Erythroblast (primary cell): Measurements from ENCODE around the gene FER1L5.

Experiments used
- DNase-seq, 2 experiments: peaks; one replicate each; lab custom pipeline; 2025; lab: John Stamatoyannopoulos, UW
- GATA1 ChIP-seq: IDR thresholded peaks from 2 replicates; pipeline ENCODE4 v1.6.1; 2011; ENCODE audit warnings: low read depth, mild to moderate bottlenecking, control low read depth, low read length, moderate library complexity
- POLR2A ChIP-seq: IDR thresholded peaks from 2 replicates; pipeline ENCODE4 v1.6.1; 2011; ENCODE audit warnings: mild to moderate bottlenecking, low read length

Gene FER1L5

DNA sequence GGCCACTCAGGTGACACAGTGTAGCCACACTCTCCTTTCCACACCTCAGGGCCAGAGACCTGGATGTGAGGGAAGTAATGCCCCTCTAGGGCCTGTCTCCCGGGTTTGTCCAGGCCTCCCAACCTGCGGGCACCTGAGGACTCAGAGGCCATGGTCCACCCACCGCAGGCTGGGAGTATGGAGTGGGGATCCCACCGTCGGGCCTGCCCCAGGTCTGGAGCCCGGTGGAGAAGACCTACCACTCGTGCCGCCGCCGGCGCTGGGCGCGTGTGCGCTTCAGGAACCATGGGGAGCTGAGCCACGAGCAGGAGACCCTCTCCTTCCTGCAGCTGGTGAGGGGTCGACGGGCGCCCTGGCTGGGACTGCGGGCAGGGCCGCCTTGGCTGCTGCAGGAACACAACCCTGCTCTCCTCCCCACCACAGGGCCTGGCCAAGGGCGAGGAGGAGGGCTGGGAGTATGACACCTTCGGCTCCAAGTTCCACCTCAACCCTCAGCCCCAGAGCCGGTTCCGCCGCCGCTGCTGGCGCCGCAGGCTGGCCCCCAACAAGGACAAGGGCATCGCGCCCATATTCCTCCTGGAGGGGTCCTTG, 48.6 kb downstream of the FER1L5 start:
- no peak for DNase-seq
- TF ChIP-seq POLR2A (no peak), GATA1 (no peak)

DNA sequence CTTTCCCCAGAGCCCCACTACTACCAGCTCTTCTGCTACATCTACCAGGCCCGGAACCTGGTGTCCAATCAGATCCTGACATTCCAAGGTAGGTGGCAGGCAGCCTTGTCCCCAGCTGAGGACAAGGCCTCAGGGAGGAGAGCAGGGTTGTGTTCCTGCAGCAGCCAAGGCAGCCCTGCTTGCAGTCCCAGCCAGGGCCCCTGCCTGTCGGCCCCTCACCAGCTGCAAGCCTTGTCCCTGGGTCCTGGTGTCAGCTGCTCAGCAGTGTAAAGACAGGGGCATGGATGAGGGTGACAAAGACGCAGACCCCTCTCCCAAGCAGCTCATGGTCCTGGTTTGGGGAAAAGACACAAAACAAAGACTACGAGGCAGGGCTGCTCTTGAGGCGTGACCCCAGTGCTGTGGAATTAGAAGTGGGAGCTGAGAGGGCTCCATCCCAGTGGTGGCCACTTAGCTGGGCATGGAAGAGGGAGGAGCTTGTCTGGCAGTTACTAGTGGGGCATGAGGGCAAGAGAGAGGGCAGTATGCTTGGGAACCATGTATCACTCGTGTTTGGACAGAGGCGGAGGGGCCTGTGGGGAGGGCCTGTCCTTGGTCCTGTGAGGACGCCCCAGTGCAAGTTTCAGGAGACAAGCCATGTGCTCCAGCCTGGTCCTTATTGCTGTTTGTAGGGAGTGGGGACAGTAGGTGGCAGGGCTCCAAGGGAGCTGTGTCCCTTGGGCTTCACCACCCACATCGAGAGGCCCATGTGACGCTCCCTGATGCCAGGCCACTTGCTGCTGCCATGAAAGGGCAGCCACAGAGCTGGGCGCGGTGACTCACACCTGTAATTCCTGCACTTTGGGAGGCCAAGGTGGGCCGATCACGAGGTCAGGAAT, 49.8 kb downstream of the FER1L5 start:
- TF ChIP-seq GATA1 (no peak), POLR2A (no peak)

DNA sequence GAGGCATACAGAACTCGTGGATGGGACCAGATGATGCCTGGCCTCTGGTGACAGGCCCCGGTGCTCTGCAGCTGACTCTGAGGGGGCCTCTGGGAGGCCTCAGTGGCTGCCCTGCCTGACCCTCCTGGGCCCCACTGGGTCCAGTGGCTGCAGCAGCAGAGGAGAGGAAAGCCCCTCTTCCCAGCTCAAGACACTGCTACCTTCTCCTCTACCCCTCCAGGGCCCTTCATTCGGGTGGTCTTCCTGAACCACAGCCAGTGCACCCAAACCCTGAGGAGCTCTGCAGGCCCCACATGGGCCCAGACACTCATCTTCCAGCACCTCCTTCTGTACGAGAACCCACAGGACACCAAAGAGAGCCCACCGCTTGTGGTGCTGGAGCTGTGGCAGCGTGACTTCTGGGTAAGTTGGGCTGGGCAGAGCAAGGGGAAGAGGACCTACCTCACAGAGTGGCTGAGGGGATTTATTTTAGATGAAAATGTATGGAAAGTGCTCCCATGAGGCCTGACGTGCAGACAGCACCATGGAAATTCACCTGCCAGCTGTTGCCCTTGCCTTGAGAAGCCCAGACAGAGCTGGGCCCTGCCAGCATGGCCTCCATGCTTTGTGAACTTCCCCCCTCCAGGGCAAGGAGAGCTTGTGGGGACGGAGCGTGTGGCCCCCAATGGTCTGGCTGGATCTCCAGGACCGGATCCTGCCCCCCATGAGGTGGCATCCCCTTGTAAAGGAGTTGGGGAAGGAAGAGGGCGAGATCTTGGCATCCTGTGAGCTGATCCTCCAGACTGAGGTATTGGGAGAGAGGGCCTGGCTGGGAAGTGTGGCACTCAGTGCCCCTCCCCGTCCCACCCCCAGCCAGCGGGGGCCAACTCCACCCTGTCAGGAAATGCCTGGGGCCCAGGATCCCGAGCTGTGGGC, 51.0 kb downstream of the FER1L5 start:
- no peak for DNase-seq
- no peak for TF ChIP-seq POLR2A
- no peak for TF ChIP-seq GATA1

More for the DNA sequence above, 49.8 kb downstream of the FER1L5 start:
- no peak for DNase-seq

DNA sequence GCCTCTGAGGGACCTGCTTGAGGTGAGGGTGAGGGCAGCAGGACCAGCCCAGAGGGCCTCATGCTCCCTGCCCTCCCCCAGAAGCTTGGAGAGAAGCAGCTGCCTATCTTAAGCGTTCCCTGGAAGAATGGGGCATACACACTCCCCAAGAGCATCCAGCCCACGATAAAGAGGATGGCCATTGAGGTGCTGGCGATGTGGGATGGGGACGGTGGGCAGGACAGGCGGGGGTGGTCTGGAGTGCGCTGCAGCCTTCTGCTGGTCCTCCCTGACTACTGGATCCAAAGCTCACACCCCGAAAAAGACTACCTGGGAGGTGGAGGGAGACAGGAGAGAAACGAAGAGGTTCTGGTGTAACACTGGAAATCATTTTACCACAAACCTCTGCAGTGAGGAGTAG, 51.7 kb downstream of the FER1L5 start:
- DNase-seq: no peak
- TF ChIP-seq POLR2A (no peak), GATA1 (no peak)

DNA sequence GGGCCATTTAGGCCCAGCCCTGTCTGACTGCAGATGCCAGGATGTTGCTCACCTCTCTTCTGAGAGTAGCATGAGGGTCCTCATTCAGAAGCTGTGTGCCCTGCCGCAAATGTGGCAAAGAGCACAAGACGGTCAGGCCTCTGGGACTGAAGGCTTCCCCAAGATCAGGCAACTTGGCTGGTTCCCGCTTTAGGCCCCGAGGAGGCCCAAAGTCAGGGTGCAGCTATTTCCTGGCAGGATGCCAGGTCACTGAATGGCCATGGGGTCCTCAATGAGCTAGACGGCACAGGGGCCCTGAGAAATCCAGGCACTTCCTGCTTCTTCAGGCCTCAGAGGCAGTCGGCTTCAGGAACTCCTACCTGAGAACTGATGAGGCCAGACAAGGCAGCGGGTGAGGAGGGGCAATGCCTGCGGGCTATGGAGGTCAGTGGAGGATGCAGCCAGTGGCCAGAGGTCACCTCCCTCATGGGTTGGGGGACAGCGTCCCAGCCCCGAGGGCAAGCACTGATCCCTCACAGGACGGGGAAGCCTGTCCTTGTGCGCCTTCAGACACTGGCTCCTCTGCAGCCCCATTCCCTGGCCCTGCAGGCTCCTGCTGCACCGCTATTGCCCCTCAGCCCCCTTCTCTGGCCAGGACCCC, 52.4 kb downstream of the FER1L5 start:
- TF ChIP-seq GATA1: no peak
- TF ChIP-seq POLR2A: no peak
- DNase-seq: no peak

DNA sequence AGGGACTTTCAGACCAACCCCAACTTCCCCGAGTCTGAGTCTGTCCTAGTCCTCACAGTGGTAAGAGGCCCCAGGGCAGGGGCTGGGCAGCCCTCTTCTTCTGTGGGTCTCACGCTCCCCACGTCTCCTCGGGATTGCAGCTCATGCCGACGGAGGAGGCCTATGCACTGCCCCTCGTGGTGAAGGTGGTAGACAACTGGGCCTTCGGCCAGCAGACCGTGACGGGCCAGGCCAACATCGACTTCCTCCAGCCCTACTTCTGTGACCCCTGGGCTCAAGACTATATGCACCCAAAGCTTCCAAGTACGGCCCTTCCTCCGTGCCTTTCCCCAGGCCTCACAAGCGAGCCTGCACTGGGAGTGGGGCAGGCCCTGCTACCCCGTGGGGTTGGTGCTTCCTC, 53.0 kb downstream of the FER1L5 start:
- no peak for DNase-seq
- no peak for TF ChIP-seq GATA1
- no peak for TF ChIP-seq POLR2A

DNA sequence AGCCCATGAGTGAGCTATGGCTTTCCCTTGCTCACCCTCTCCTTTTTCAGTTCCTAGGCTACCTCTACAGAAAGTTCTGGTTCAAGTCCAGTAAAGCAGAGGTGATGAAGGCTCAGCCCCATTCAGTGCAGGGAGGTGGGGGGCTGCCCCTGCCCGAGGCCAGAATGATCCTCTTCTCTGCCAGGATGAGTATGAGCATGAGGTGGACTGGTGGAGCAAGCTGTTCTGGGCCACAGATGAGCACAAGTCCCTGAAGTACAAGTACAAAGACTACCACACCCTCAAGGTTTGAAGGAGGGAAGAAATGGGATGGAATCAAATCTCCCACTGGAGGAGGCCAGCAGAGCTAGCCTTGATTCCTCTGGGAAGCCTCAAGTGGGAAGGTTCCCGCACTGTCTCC, 54.9 kb downstream of the FER1L5 start:
- DNase-seq: no peak
- no peak for TF ChIP-seq GATA1
- no peak for TF ChIP-seq POLR2A

DNA sequence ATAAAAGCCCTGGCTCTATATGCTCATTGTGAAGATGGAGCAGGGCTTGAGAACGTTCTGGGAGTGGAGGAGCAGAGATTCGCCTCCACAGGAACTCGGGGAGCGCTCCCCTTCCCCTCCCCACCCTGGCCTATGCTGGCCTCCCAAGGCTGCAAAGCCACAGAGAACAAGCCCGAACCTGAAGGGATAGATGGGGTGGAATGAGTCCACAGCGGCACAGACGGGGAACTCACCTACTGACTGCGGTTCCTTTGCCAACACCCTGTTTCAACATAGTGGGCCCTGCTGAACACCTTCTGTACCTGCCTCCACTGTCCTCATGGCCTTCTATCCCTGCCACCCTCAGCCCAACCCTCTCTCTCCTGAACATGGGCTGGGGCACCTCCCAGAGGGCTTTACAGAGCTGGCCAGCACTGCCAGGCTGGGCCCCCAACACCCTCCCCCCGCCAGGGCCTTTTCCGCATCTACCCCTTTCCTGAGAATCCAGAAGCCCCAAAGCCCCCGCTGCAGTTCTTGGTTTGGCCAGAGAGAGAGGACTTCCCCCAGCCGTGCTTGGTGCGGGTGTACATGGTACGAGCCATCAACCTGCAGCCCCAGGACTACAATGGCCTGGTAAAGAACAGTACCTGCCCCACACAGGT, 55.8 kb downstream of the FER1L5 start:
- no peak for DNase-seq
- TF ChIP-seq GATA1 (no peak), POLR2A (no peak)

DNA sequence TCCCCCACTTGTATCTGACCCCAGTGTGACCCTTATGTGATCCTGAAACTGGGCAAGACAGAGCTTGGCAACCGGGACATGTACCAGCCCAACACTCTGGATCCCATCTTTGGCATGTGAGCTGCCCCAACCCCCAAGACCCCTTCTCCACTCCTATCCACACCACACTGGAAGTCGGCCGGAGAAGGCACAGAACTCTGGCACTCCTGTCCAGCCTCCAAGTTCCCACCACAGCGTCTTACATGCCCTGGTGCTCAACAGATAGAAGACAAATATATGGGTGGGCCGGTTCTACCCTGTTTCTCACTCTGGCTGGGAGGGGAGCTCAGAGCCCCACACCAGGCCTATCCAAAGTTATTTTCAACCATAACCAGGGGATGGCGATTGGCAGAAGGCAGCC, 56.5 kb downstream of the FER1L5 start:
- TF ChIP-seq GATA1 (no peak), POLR2A (no peak)
- DNase-seq: no peak

DNA sequence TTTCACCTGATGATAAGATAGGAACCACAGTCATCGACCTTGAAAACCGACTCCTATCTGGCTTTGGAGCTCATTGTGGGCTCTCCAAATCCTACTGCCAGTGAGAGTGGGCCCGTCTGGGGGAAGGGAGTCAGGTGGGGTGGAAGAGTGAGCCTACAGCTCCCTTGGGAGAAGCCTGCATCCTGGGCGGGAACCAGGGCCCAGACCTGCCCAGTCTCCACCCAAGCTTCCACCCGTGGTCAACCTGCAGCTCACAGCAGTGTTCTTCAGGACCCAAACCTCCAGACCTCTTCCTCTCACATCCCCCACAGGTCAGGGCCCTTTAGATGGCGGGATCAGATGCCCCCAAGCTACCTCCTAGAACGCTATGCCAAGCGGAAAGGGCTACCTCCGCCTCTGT, 57.1 kb downstream of the FER1L5 start:
- no peak for DNase-seq
- TF ChIP-seq GATA1: no peak
- no peak for TF ChIP-seq POLR2A

DNA sequence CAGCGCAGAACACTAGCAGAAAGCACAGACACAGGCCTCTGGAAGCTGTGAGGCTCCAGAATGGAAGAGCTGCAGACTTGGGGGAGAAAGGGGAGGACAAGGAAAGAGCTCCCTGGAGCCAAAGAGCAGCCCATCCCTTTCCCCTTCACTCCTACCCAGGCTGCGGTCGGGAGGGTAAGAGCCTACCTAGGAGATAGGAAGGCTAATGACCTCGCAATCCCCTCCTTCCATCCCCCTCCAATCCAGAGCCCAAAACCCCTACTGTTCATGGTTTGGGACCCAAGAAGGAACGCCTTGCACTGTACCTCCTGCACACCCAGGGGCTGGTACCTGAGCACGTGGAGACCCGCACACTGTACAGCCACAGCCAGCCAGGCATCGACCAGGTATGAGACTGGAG, 57.5 kb downstream of the FER1L5 start:
- TF ChIP-seq POLR2A: no peak
- TF ChIP-seq GATA1: no peak

DNA sequence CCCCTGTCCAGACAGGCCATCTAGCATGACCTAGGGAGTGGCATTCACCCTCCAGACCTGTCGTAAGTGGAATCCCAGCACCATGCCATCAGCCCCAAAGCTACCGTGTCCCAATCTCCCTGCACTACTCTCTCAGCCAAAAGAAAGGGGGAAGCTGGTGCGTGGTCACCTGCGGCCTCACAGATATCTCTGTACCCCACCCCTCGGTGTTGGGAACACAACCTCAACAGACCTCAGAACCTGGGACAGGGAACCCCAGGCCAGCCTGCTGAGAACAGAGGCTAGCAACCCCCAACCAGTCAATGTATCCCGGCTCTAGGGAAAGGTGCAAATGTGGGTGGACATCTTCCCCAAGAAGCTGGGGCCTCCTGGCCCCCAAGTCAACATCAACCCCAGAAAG, 59.1 kb downstream of the FER1L5 start:
- TF ChIP-seq GATA1: no peak
- no peak for TF ChIP-seq POLR2A
- DNase-seq: no peak

More for the DNA sequence above, 57.5 kb downstream of the FER1L5 start:
- DNase-seq: no peak

DNA sequence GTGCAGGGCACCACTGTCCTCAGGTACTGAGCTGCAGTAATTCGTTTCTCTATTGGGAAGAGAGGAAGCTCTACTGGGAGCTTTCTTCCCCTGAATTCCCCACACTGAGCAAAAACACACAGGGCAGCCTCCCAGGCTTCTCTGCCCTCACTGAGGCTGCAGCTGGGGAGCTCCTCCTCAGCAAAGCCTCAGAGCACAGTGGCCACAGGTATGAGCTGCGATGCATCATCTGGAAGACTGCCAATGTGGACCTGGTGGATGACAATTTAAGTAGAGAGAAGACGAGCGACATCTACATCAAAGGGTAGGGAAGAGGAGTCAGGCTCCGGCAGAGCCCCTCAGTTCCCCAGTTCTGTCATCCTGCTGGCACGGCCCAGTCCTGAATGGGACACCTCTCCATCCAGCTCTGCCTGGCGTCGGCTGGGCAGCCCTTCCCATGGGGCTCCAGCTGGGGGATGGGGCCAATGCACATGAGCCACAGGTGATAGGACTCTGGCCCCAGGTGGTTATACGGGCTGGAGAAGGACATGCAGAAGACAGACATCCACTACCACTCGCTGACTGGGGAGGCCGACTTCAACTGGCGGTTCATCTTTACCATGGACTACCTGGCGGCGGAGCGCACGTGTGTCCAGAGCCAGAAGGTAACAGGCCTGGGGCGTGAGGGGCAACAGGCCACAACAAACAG, 59.7 kb downstream of the FER1L5 start:
- no peak for DNase-seq
- no peak for TF ChIP-seq POLR2A
- no peak for TF ChIP-seq GATA1
